ENCODE results near the gene AP1B1.

DNA sequence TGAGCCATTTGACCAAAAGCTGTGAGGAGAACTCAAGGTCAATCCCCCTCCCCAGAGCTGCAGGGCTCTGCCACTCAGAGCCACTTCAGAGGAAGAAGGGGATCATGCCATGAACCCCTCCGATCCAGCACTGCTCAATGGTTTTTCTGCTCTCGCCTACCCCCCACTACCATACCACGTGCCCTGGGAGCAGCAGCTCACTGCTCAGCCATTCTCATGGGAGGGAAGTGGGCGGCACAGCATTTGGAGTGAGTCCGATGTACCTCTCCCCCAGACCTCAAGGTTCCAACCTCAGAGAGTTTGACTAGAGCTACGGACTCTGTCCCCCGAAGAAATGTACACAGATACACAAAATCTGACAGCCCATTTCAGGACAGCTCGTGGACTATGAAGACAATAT, 34.5 kb downstream of the AP1B1 start:
- TF ChIP-seq, protein P1, sequence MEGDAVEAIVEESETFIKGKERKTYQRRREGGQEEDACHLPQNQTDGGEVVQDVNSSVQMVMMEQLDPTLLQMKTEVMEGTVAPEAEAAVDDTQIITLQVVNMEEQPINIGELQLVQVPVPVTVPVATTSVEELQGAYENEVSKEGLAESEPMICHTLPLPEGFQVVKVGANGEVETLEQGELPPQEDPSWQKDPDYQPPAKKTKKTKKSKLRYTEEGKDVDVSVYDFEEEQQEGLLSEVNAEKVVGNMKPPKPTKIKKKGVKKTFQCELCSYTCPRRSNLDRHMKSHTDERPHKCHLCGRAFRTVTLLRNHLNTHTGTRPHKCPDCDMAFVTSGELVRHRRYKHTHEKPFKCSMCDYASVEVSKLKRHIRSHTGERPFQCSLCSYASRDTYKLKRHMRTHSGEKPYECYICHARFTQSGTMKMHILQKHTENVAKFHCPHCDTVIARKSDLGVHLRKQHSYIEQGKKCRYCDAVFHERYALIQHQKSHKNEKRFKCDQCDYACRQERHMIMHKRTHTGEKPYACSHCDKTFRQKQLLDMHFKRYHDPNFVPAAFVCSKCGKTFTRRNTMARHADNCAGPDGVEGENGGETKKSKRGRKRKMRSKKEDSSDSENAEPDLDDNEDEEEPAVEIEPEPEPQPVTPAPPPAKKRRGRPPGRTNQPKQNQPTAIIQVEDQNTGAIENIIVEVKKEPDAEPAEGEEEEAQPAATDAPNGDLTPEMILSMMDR (IDR thresholded peaks at IDR 0.05), result no peak
- TF ChIP-seq POLR2A (IDR thresholded peaks at IDR 0.05), result no peak

All from body of pancreas (tissue), 4 donors.